K562 (cell line): ENCODE data around the gene PLA2G3. TPM values are rescaled to one million over a fixed set of nuclear protein-coding genes. Genes with fewer than 3 reads are reported as not detected.

Experiments
- ATAC-seq: fragments of 200-7000 bp; cut with Tn5 transposase; 3 replicates; pipeline ENCODE4 v1.9.1; 2020; ENCODE audit warnings: moderate library complexity
- BruUV-seq: library from RNA; stranded (reverse); fragments of 400-500 nt; replicated peaks from 2 replicates; lab custom pipeline; 2021; lab: Mats Ljungman, UMichigan
- CTCF ChIA-PET: fragments of 300-600 bp; formaldehyde crosslinking; extraction: SDS; loops from one replicate; lab custom pipeline; 2021; ENCODE audit warnings: low intra/inter-chr PET ratio; lab: Yijun Ruan, JAX
- POLR2A ChIA-PET: fragments of 300-600, 350-650 bp; sonication (Branson Sonifier 250); formaldehyde crosslinking; extraction: SDS; loops from one replicate; lab custom pipeline; 2021; ENCODE audit warnings: antibody characterized with exemption, inconsistent platforms; lab: Yijun Ruan, JAX
- DNase-seq, 4 experiments: peaks; one replicate each; pipeline versions ENCODE4 v3.0.0 to v3.0.0-alpha.2; 2011 to 2018; ENCODE audit warnings: low spot score in 3 of 4, mixed read lengths in 3 of 4; ENCODE audit errors: extremely low read depth in 1 of 4
- FAIRE-seq: peaks from 2 replicates; lab custom pipeline; 2011; peaks lifted over from hg19 to GRCh38; lab: Jason Lieb, UNC
- H2AFZ ChIP-seq: 2 replicates; pipeline ENCODE4 v1.6.0; 2011; ENCODE audit warnings: low read depth, low read length, control low read depth, inconsistent platforms
- H3K27ac ChIP-seq: fragments of 200-600 bp; 3 replicates; pipeline ENCODE4 v1.8.0; 2011; ENCODE audit warnings: low read depth, mild to moderate bottlenecking, control low read depth, inconsistent platforms, low read length, moderate library complexity, mixed read lengths; ENCODE audit errors: extremely low read depth
- H3K27me3 ChIP-seq, 2 experiments: fragments of 300-600 bp in 1 of 2; 2 replicates in 1 of 2; 3 replicates in 1 of 2; pipeline versions ENCODE4 v1.6.0 to v1.8.0; 2011; ENCODE audit warnings: inconsistent platforms in 2 of 2, low read length in 2 of 2, mild to moderate bottlenecking in 1 of 2, mixed read lengths in 1 of 2, moderate library complexity in 1 of 2; ENCODE audit not compliant: control insufficient read depth in 2 of 2, insufficient read depth in 2 of 2
- H3K36me3 ChIP-seq: fragments of 300-600 bp; 3 replicates; pipeline ENCODE4 v1.8.0; 2011; ENCODE audit warnings: mild to moderate bottlenecking, low read length, inconsistent platforms; ENCODE audit not compliant: control insufficient read depth, insufficient read depth
- H3K4me1 ChIP-seq, 2 experiments: fragments of 200-600 bp in 1 of 2; replicated peaks in 1 of 2; 2 replicates in 1 of 2; 3 replicates in 1 of 2; pipeline versions ENCODE4 v1.5.1 to v1.8.0; 2011; ENCODE audit warnings: inconsistent platforms in 2 of 2, low read length in 2 of 2, mild to moderate bottlenecking in 1 of 2, mixed read lengths in 1 of 2, moderate library complexity in 1 of 2; ENCODE audit not compliant: control insufficient read depth in 2 of 2, insufficient read depth in 2 of 2
- H3K4me2 ChIP-seq: 2 replicates; pipeline ENCODE4 v1.6.1; 2011; ENCODE audit warnings: low read length, control low read depth, inconsistent platforms, mixed read lengths; ENCODE audit not compliant: insufficient read depth
- H3K4me3 ChIP-seq: fragments of 200-600 bp; sonication (generic), shearing (Covaris generic); 2 replicates; pipeline ENCODE4 v1.5.1; 2016; ENCODE audit warnings: control low read depth, inconsistent platforms
- H3K79me2 ChIP-seq: fragments of 200-600 bp; 3 replicates; pipeline ENCODE4 v1.8.0; 2011; ENCODE audit warnings: low read length, inconsistent platforms; ENCODE audit not compliant: control insufficient read depth, insufficient read depth
- H3K9ac ChIP-seq, 2 experiments: 2 replicates each; pipeline versions ENCODE4 v1.6.0 to v1.6.1; 2011; ENCODE audit warnings: low read depth in 2 of 2, low read length in 2 of 2, control low read depth in 1 of 2, inconsistent platforms in 1 of 2, mild to moderate bottlenecking in 1 of 2, mixed read lengths in 1 of 2; ENCODE audit not compliant: insufficient read depth in 1 of 2
- H3K9me1 ChIP-seq: one replicate; pipeline ENCODE4 v1.6.0; 2011; ENCODE audit warnings: inconsistent platforms, mild to moderate bottlenecking, low read length, moderate library complexity; ENCODE audit not compliant: control insufficient read depth, insufficient read depth
- H3K9me3 ChIP-seq: replicated peaks from 2 replicates; pipeline ENCODE4 v1.5.1; 2011; ENCODE audit warnings: low read depth, low read length, inconsistent platforms; ENCODE audit not compliant: control insufficient read depth, insufficient read depth
- H4K20me1 ChIP-seq: replicated peaks from 2 replicates; pipeline ENCODE4 v1.6.1; 2011; ENCODE audit warnings: low read length, inconsistent platforms, mixed read lengths; ENCODE audit not compliant: control insufficient read depth, insufficient read depth
- AFF1 ChIP-seq, 2 experiments: fragments of 450-650 bp; IDR thresholded peaks; 2 replicates each; pipeline ENCODE4 v1.6.1; 2018; ENCODE audit warnings: mild to moderate bottlenecking in 2 of 2, low read depth in 1 of 2; ENCODE audit not compliant: partially characterized antibody in 2 of 2
- CTCFL ChIP-seq: IDR thresholded peaks from 2 replicates; pipeline ENCODE4 v1.6.1; 2011; ENCODE audit warnings: borderline replicate concordance, low read depth, mild to moderate bottlenecking, moderate library complexity, low read length; ENCODE audit not compliant: insufficient read depth, poor library complexity, severe bottlenecking
- POLR2G ChIP-seq: fragments of 200-400 bp; formaldehyde crosslinking; IDR thresholded peaks from 2 replicates; pipeline ENCODE4 v1.6.1; 2017; ENCODE audit warnings: low read depth, mild to moderate bottlenecking, antibody characterized with exemption, low read length, moderate library complexity
- PTTG1 ChIP-seq: fragments of 450-650 bp; IDR thresholded peaks from 2 replicates; pipeline ENCODE4 v1.6.1; 2016; ENCODE audit warnings: low read depth, mild to moderate bottlenecking, missing genetic modification characterization, missing compliant biosample characterization
- ZBTB34 ChIP-seq: fragments of 250-450 bp; sonication (Bioruptor Pico); IDR thresholded peaks from 2 replicates; pipeline ENCODE4 v1.8.0; 2021; ENCODE audit warnings: mild to moderate bottlenecking, moderate library complexity
- ZNF197 ChIP-seq: fragments of 200-800 bp; sonication (Bioruptor generic); IDR thresholded peaks from 2 replicates; pipeline ENCODE4 v1.6.1; 2016; ENCODE audit warnings: low read depth, missing genetic modification characterization, missing compliant biosample characterization
- ZNF253 ChIP-seq: fragments of 250-450 bp; sonication (Bioruptor Pico); conservative IDR thresholded peaks from 2 replicates; pipeline ENCODE4 v1.6.1; 2021; ENCODE audit warnings: mild to moderate bottlenecking
- WGBS: fragments of 100-300 bp; shearing (Covaris generic); methylation state at CpG from one replicate; pipeline ENCODE4 v1.1.6; 2016; ENCODE audit warnings: low coverage, mixed read lengths; ENCODE audit not compliant: insufficient coverage; ENCODE audit errors: missing lambda C conversion rate; 5-methylcytosine and 5-hydroxymethylcytosine counted together
- in situ Hi-C: fragments of 300-500 bp; cut with MboI; formaldehyde crosslinking; loops from 4 replicates; pipeline ENCODE4 v1.15.0; 2018; ENCODE audit warnings: inconsistent platforms, mixed read lengths
- intact Hi-C: fragments of 100-400 bp; cut with micrococcal nuclease; formaldehyde crosslinking; loops from 2 replicates; pipeline ENCODE4 v1.14.2; 2022
- polyA plus RNA-seq, 8 experiments: library from polyadenylated mRNA; depleted of rRNA in 4 of 8; stranded (reverse) in 5 of 8; unstranded in 3 of 8; fragments of >200 nt; fragmentation: Nextera tagmentation in 2 of 8; fragmentation: Illumina TruSeq in 1 of 8; extraction: Ambion mirVana in 2 of 8; extraction: Trizol in 1 of 8; gene quantifications; 2 replicates each; pipeline versions ENCODE4 v1.2.1 to v1.2.3, GENCODE V29; 2011 to 2014; ENCODE audit warnings: inconsistent platforms in 1 of 8, missing spikeins in 1 of 8
- total RNA-seq, 7 experiments: library from RNA; depleted of rRNA in 6 of 7; stranded (reverse); fragments of >200 nt in 6 of 7; fragmentation: Illumina TruSeq in 2 of 7; extraction: Trizol in 2 of 7; gene quantifications; 2 replicates each; pipeline versions ENCODE4 v1.2.1 to v1.2.3, GENCODE V29; 2011 to 2021; ENCODE audit warnings: low replicate concordance in 1 of 7
- TF ChIP-seq, protein P1 (sequence below): IDR thresholded peaks from 2 replicates; pipeline ENCODE4 v1.6.1; 2016; ENCODE audit warnings: missing genetic modification characterization, missing compliant biosample characterization

Gene PLA2G3
- total and polyA plus RNA-seq, 9 of the 15 experiments (the other 6 are each of a cell fraction or from before 2014, with no cell fraction given), result 0.18 to 1.4 (median 0.64) TPM

- DNase-seq (no peak), FAIRE-seq (no peak), ATAC-seq (no peak)
- CTCF ChIA-PET, result no interaction called here
- no peak overlapping the region for H3K4me3 ChIP-seq
- no peaks in the 10 kb centered on the region for H3K9me1 ChIP-seq
- no peaks in the 10 kb centered on the region for H3K79me2 ChIP-seq
- H3K27me3 ChIP-seq, result no peaks in the 10 kb centered on the region
- no peak overlapping the region for H3K4me2 ChIP-seq
- 96% methylated on average over 5 of the region's 33 CpGs for WGBS
- H3K9ac ChIP-seq, result no peak overlapping the region
- TF ChIP-seq ZBTB34 (no peak), CTCFL (no peak), ZNF197 (CRISPR knock-in tag) (no peak), ZNF253 (CRISPR knock-in tag) (no peak), PTTG1 (tag) (no peak), POLR2G (peak; percentile 34; the same call in 1 of the 2 replicates), AFF1 (IDR thresholded peaks at IDR 0.05; ENCODE audit: low read depth in 1 of 2, partially characterized antibody in 2 of 2) (no peak)
- TF ChIP-seq, protein P1, sequence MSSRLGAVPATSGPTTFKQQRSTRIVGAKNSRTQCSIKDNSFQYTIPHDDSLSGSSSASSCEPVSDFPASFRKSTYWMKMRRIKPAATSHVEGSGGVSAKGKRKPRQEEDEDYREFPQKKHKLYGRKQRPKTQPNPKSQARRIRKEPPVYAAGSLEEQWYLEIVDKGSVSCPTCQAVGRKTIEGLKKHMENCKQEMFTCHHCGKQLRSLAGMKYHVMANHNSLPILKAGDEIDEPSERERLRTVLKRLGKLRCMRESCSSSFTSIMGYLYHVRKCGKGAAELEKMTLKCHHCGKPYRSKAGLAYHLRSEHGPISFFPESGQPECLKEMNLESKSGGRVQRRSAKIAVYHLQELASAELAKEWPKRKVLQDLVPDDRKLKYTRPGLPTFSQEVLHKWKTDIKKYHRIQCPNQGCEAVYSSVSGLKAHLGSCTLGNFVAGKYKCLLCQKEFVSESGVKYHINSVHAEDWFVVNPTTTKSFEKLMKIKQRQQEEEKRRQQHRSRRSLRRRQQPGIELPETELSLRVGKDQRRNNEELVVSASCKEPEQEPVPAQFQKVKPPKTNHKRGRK, result no peak
- intact Hi-C loops, result no loop called here
- BruUV-seq, result no TSS peak
- H3K4me1 ChIP-seq, result peaks cover 2 to 22% of the 10 kb centered on the region in 2 experiments; a peak in 2 of 5 replicates
- in situ Hi-C loops, result no loop called here
- POLR2A ChIA-PET, result interaction anchor here (0.6 to 2.0 kb wide), 4 partner anchors 9 to 126 kb away, joined by 3 to 6 read pairs (median 4); partner anchors contain the start of gene SELENOM
- no peak overlapping the region for H3K27ac ChIP-seq
- peaks cover 40% of the 10 kb centered on the region; the same call in 2 of the 3 replicates for H3K36me3 ChIP-seq
- no peaks in the 10 kb centered on the region for H4K20me1 ChIP-seq
- H3K9me3 ChIP-seq, result no peaks in the 10 kb centered on the region
- no peak overlapping the region for H2AFZ ChIP-seq
Measured at GRCh38 chr22:31093086-31093850, 47.0 kb downstream of the PLA2G3 start.
